ENCODE results near the gene SSX4B. TPM values are rescaled to one million over a fixed set of nuclear protein-coding genes. Genes with fewer than 3 reads are reported as not detected.

SSX4B gene
- total RNA-seq, 1 donor from 2014 or later = not detected

Other genes starting within 250 kb of the SSX4B start
- gene SSX5, start 215.2 kb downstream of the SSX4B start, total RNA-seq = not detected
- not detected for gene SSX1, start 156.6 kb downstream of the SSX4B start, total RNA-seq
- gene SSX3, start 55.3 kb downstream of the SSX4B start, total RNA-seq = not detected
- not detected for gene SSX4, start 28.4 kb downstream of the SSX4B start, total RNA-seq
- gene SLC38A5, start 58.3 kb upstream of the SSX4B start, total RNA-seq = 3.8 TPM
- 24.6 TPM for gene FTSJ1, start 64.2 kb upstream of the SSX4B start, total RNA-seq
- 11.8 TPM for gene PORCN, start 97.0 kb upstream of the SSX4B start, total RNA-seq
- gene EBP, start 109.8 kb upstream of the SSX4B start, total RNA-seq = 127 TPM
- gene TBC1D25, start 127.8 kb upstream of the SSX4B start, total RNA-seq = 17.8 TPM
- 46.0 TPM for gene RBM3, start 162.5 kb upstream of the SSX4B start, total RNA-seq
- 156 TPM for gene WDR13, start 185.5 kb upstream of the SSX4B start, total RNA-seq